NCI-H1436 (cell line): Measurements from ENCODE around the gene GPR160.

Source experiments
- DNase-seq: peaks from one replicate; lab custom pipeline; 2025; lab: John Stamatoyannopoulos, UW

GPR160 gene

GRCh38 chr3:170027233-170028102 is 10.3 kb upstream of the GPR160 start:
- no peak for DNase-seq

GRCh38 chr3:170033489-170033888 is 4.3 kb upstream of the GPR160 start:
- no peak for DNase-seq

- DNase-seq: peak; percentile 42
These were observed 777 bp downstream of the GPR160 start for GRCh38 chr3:170038434-170039110.

GRCh38 chr3:170040418-170040817 is 2.6 kb downstream of the GPR160 start:
- DNase-seq: no peak

GRCh38 chr3:170043506-170043905 is 5.7 kb downstream of the GPR160 start:
- DNase-seq: no peak

- DNase-seq: no peak
These were observed 6.5 kb downstream of the GPR160 start for GRCh38 chr3:170044271-170044670.

GRCh38 chr3:170044795-170045244 is 7.0 kb downstream of the GPR160 start:
- DNase-seq: no peak

GRCh38 chr3:170046269-170047132 is 8.7 kb downstream of the GPR160 start:
- DNase-seq: no peak

GRCh38 chr3:170047133-170047404 is 9.3 kb downstream of the GPR160 start:
- DNase-seq: no peak

- no peak for DNase-seq
These were observed 11.6 kb downstream of the GPR160 start for GRCh38 chr3:170049146-170050000.

- no peak for DNase-seq
These were observed 13.0 kb downstream of the GPR160 start for GRCh38 chr3:170050753-170051152.

GRCh38 chr3:170052398-170052797 is 14.6 kb downstream of the GPR160 start:
- no peak for DNase-seq

- no peak for DNase-seq
These were observed 16.4 kb downstream of the GPR160 start for GRCh38 chr3:170054204-170054603.

GRCh38 chr3:170055209-170055608 is 17.4 kb downstream of the GPR160 start:
- DNase-seq: no peak

GRCh38 chr3:170056710-170057454 is 19.1 kb downstream of the GPR160 start:
- no peak for DNase-seq

GRCh38 chr3:170057550-170057949 is 19.8 kb downstream of the GPR160 start:
- DNase-seq: no peak

- DNase-seq: no peak
These were observed 20.3 kb downstream of the GPR160 start for GRCh38 chr3:170058127-170058526.

GRCh38 chr3:170059447-170059846 is 21.7 kb downstream of the GPR160 start:
- no peak for DNase-seq

- DNase-seq: no peak
These were observed 24.3 kb downstream of the GPR160 start for GRCh38 chr3:170062068-170062467.

- no peak for DNase-seq
These were observed 25.0 kb downstream of the GPR160 start for GRCh38 chr3:170062769-170063168.

GRCh38 chr3:170063691-170064090 is 25.9 kb downstream of the GPR160 start:
- no peak for DNase-seq
